Muscle layer of duodenum (tissue), 2 donors: ENCODE data around the gene PPP1R10.

Experiments used
- H3K27ac ChIP-seq: one replicate; pipeline ENCODE4 v1.7.0; 2013; ENCODE audit warnings: mild to moderate bottlenecking, low read length
- H3K27me3 ChIP-seq: one replicate; pipeline ENCODE4 v1.7.0; 2013; ENCODE audit warnings: low read depth, mild to moderate bottlenecking, control low read depth, low read length
- H3K36me3 ChIP-seq, 2 donors: one replicate each; pipeline ENCODE4 v1.7.0; 2013; ENCODE audit warnings: low read length in 2 of 2, control low read depth in 1 of 2, mild to moderate bottlenecking in 1 of 2; ENCODE audit not compliant: insufficient read depth in 2 of 2, control insufficient read depth in 1 of 2
- H3K4me1 ChIP-seq, 2 donors: one replicate each; pipeline ENCODE4 v1.7.0; 2013; ENCODE audit warnings: low read length in 2 of 2, mild to moderate bottlenecking in 2 of 2, control low read depth in 1 of 2, moderate library complexity in 1 of 2; ENCODE audit not compliant: insufficient read depth in 2 of 2, control insufficient read depth in 1 of 2
- H3K4me3 ChIP-seq, 2 donors: one replicate each; pipeline ENCODE4 v1.7.0; 2013; ENCODE audit warnings: low read length in 2 of 2, low read depth in 1 of 2, mild to moderate bottlenecking in 1 of 2
- H3K9me3 ChIP-seq, 2 donors: one replicate each; pipeline ENCODE4 v1.7.0; 2013; ENCODE audit warnings: low read length in 2 of 2, control low read depth in 1 of 2, mild to moderate bottlenecking in 1 of 2; ENCODE audit not compliant: control insufficient read depth in 1 of 2
- donor health status: healthy.

PPP1R10 gene

DNA sequence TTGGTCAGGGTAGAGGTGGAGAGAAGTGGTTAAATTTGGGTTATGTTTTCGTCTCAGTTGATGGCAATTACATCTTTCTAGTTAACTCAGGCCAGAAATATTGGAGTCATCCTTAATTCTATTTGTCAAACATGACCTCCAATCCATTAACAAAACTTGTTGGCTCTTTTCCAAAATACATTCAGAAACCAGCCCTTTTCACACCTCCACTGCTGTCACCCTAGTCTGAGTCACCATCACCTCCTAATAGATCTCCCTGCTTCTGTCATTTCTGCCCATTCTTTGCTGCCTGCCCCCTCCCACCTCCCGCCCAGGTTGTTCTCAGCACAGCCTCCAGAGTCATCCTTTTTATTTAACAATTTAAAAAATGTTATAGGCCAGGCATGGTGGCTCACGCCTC lies 48.8 kb downstream of the PPP1R10 start:
- Histone ChIP-seq H3K4me3 (no peak overlapping the region), H3K27me3 (no peaks in the 10 kb centered on the region), H3K36me3 (peaks cover under 1 to 2% of the 10 kb centered on the region in 2 donors), H3K4me1 (peaks cover 9 to 23% of the 10 kb centered on the region in 2 donors), H3K9me3 (no peaks in the 10 kb centered on the region), H3K27ac (no peak overlapping the region)

DNA sequence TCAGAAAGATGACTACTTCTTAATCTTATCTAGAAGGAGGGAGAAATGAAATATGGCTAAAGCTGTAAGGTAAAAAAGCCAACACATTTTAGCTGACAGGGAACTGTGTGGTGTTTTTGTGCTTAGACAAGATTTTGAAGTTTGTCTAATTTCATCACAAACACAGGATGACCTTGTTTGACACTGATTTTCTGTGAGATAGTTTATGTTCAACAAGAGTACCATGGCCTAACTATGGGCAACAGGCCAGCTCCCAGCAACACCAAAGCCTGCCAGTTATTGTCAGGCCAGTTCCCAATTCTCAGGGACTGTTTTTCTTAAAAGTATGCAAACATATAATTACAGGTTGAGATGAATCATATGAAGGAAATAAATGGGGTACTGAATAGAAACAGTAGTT lies 51.3 kb downstream of the PPP1R10 start:
- Histone ChIP-seq H3K36me3 (peaks cover 18% of the 10 kb centered on the region in 2 donors), H3K27me3 (no peaks in the 10 kb centered on the region), H3K4me1 (peaks cover 3 to 7% of the 10 kb centered on the region in 2 donors), H3K9me3 (no peaks in the 10 kb centered on the region), H3K27ac (no peak overlapping the region), H3K4me3 (no peak overlapping the region)

DNA sequence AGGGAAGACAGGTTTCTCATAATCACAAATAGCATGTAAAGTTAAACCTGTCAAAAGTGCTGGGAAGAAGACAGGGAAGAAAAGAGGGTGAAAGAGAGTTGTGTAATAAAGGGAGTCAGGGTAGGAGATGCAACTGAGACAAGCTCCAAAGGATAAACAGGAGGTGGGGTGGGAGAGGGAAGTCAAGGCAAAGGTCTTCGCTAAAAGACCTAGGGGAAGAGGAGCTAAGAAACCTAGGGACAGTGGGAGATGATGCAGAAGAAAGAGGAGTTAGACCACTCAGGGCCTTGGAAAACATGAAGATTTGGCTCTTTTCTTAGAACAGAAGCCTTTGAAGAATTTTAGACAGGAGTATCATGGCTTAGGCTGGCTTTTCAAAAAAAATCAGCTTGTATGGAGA lies 52.9 kb downstream of the PPP1R10 start:
- no peaks in the 10 kb centered on the region for H3K27me3 ChIP-seq
- H3K27ac ChIP-seq, result no peak overlapping the region
- H3K9me3 ChIP-seq, result no peaks in the 10 kb centered on the region
- H3K36me3 ChIP-seq, result peaks cover 18% of the 10 kb centered on the region in 2 donors
- no peaks in the 10 kb centered on the region for H3K4me1 ChIP-seq
- H3K4me3 ChIP-seq, result no peak overlapping the region

DNA sequence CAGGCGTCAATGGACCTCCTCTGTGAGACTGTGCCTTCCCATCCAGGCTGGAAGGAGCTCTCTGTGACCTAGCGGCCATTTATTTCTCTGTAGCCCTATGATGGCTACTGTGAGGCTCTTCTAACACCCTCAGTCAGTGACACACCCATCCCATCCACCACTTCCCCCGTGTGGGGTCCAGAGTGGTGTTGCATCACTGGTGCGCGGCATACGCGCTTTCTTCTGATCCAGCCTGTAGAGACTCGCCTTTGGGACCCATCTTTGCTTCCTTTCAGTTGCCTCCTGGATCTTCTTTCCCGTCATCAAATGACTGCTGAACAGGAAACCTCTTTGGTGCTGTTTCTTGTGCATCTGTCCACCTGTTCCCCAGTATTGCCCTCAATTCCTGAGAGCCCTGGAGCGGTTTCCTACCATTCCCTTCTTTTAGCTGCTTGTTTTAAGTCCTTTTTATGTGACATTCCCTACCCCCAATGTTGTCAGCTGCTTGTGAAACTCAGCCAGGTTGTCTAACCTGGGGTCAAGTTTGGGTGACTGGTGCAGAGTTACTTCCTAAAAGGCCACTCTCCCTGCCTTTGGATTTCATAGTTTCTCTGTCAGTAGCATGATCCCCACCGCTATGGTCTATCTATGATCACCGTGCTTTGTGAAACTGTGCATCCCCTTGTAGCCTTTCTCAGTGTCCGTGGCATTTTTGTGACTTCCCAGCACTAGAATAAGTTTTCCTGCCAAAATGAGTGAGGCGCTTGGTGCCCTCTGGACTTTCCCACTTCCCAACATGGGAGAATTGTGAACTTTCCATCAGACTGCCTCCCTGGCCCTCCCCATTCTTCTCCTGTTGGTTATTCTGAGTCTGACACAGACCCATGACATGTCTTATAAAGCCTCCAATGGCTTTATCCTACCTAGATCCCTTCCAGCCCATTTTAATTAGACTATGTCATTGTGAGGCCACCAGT lies 54.3 kb downstream of the PPP1R10 start:
- H3K9me3 ChIP-seq, result no peaks in the 10 kb centered on the region

DNA sequence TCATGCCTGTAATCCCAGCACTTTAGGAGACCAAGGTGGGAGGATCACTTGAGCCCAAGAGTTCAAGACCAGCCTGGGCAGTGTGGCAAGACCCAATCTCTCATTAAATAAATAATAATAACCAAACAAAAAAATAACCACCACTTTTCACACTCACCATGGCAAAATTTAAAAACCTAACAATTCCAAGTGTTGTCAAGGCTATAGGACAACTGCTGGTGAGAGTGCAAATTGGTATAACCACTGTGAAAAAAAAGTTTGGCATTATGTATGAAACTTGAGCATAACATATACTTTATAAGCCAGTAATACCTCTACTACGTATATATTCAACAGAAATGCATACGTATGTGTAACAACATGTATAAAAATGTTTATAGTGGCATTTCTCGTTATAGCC lies 56.1 kb downstream of the PPP1R10 start:
- Histone ChIP-seq H3K27me3 (no peaks in the 10 kb centered on the region), H3K4me3 (no peak overlapping the region), H3K4me1 (peaks cover 7 to 14% of the 10 kb centered on the region in 2 donors), H3K27ac (no peak overlapping the region), H3K36me3 (peaks cover 18% of the 10 kb centered on the region in 2 donors), H3K9me3 (no peaks in the 10 kb centered on the region)

More for the DNA sequence above, 54.3 kb downstream of the PPP1R10 start:
- no peak overlapping the region for H3K4me3 ChIP-seq
- no peaks in the 10 kb centered on the region for H3K27me3 ChIP-seq
- H3K4me1 ChIP-seq, result peaks cover 5 to 8% of the 10 kb centered on the region in 2 donors
- H3K36me3 ChIP-seq, result peaks cover 18% of the 10 kb centered on the region in 2 donors
- H3K27ac ChIP-seq, result no peak overlapping the region

DNA sequence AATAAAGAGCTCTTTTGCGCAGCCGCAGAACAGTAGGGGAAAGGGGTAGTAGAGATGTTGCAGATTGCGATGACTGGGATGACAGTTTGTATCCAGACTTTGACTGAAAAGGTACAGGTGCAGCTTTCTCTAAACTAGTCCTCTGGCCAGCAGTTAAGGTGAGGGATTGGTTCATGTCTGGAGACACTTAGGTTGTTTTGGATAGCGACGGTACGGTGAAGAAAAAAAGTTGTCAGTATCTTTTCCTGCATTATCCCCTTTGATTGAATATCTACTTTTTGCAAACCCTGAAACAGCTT lies 59.4 kb downstream of the PPP1R10 start:
- H3K4me1 ChIP-seq, result peaks cover 7 to 14% of the 10 kb centered on the region in 2 donors
- no peaks in the 10 kb centered on the region for H3K27me3 ChIP-seq
- no peaks in the 10 kb centered on the region for H3K9me3 ChIP-seq
- peak overlapping the region; percentile 95 for H3K27ac ChIP-seq
- peak overlapping the region; percentile 99 for H3K4me3 ChIP-seq
- peaks cover 28% of the 10 kb centered on the region in 2 donors for H3K36me3 ChIP-seq

DNA sequence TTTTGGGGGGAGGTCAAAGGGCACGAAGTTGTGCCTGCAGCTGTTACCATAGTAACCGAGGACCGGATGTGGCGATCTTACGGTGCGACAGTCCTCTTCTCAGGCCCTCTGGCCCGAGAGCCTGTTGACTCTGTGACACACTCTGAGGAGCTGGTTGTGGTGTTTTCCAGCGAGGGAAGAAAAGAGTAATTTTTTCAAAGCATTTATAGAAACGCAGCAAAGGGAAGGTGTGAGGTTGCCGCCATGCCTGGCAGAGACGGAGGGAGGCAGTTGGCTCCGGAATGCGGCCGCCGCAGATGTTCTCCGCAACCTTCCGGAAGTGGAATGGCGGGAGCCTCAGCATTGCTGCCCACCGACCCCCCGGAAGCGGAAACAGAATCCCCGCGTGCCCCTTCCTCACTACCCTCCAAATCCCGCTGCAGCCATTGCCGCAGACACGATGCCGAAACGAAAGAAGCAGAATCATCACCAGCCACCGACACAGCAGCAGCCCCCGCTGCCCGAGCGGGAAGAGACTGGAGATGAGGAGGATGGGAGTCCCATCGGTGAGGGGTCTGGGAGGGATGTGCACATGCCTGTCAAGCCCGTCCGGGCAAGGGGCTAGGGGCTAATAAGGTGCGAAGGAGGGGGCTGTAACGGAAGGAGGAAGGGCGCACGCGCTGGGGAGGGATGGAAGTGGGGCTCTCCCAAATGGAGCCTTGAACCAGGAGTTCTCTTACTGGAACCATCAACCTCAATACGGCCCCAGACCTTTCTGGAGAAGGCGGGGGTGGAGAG lies 59.9 kb downstream of the PPP1R10 start, which contains the start of gene PRR3:
Gene PRR3 (plus strand): TSS at position 390 of the 777 bp plus-strand sequence. CDS start 50 bp downstream, at position 440.
- Histone ChIP-seq H3K4me1 (peaks cover 7 to 14% of the 10 kb centered on the region in 2 donors), H3K4me3 (peak within 1 kb of the TSS; percentile 99), H3K27ac (peak within 1 kb of the TSS; percentile 95), H3K9me3 (no peaks in the 10 kb centered on the region), H3K36me3 (peaks cover 28% of the 10 kb centered on the region in 2 donors), H3K27me3 (no peaks in the 10 kb centered on the region)

DNA sequence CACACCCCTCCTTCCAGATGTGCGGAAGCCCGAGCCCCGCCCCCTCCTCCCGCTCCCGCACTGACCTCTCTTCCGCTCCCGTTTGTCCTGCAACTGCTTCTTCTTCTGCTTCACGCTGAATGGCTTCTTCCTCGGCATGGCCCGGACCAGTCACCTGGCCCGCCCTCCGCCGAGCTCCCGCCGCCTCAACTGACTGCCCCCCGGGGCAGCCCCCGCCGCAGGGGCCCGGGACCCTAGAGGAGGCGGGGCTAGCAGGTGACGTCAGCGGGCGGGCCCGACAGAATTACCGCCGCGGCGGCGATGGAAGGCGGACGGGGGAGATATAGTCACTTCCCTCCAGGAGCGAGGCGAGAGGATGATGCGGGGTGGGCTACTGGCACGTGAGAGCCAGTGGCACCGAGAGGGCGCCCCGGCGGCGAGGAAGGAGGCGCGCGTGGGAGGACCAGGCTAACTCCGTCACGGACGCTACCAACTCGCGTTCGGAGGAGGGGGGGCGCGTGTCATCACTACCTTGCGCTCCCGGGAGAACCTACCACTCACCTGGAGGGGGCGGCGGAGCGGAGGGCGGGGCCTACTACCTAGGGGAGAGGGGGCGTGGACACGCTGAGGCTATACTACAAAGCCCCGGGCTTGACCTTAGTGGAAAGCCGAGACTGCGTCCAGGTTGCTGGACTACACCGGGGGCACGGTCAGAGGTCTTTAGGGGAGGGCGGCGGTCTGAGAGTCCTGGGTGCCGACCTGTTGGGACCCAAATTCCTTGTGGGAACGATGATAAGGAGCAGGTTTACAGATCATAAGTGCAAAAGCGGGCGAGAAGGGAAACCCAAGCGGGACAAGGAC lies 60.8 kb downstream of the PPP1R10 start, which contains the start of gene GNL1:
Gene GNL1 (minus strand): TSS at position 424 of the 840 bp plus-strand sequence. CDS start 286 bp downstream, at position 138.
- Histone ChIP-seq H3K4me3 (peak within 1 kb of the TSS; percentile 99), H3K27ac (peak within 1 kb of the TSS; percentile 95), H3K4me1 (peaks cover 7 to 14% of the 10 kb centered on the region in 2 donors), H3K9me3 (no peaks in the 10 kb centered on the region), H3K27me3 (no peaks in the 10 kb centered on the region), H3K36me3 (peaks cover 26 to 30% of the 10 kb centered on the region in 2 donors)

DNA sequence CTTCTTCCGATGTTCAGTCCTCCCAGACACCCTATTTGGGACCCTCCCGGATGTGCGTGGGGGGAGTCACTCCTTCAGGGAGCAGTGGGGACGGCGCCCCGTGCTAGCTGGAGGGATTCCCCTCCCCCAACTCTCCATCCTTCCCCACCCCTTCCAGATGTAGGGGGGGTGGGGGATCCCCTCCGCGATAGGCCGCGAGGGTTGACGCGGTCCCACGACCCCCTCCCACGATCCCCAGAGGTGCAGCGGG lies 61.3 kb downstream of the PPP1R10 start:
- no peaks in the 10 kb centered on the region for H3K9me3 ChIP-seq
- no peaks in the 10 kb centered on the region for H3K27me3 ChIP-seq
- H3K27ac ChIP-seq, result peak overlapping the region; percentile 95
- peaks cover 27 to 35% of the 10 kb centered on the region in 2 donors for H3K36me3 ChIP-seq
- H3K4me3 ChIP-seq, result peak overlapping the region; percentile 99
- peaks cover 7 to 14% of the 10 kb centered on the region in 2 donors for H3K4me1 ChIP-seq

DNA sequence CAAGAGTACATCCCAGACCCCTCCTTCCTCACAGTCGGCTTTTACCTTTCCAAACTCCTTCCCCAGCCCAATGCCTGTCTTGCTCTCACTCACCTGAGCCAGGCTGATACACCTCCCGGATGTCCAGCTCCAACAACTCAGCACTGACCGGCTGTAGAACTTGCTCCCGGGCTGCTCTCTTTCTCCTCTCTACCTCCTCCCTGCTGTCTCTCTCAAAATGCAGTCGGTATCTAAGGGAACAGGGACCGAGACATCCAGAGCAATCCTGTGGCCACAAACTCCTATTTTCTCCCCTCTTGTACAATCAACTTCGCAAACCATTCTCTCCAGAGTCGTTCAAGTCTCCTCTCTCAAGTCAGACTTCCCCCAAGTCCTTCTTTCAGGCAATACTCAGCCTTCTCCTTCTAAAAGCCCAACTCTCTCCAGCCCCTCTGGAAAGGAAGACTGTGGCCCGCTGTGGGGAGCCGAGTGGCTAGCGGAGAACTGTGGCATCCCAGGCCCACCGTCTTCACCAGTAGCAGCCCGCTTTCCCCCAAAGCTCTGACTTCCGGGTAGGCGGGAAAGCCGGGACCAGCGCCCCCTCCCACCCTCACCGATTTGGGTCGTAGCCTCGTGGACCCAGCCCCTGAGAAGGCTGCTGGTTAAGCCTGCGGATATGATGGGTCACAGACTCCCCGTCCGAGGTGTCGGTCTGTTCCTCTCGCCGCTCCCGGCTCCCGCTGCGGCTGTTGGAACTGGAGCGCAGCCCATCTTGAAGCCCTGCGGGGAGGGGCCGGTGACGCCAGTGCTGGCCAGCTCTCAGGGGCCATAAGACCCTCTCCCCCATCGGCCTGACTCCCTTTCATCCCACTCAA lies 61.9 kb downstream of the PPP1R10 start:
- H3K27ac ChIP-seq, result peak overlapping the region; percentile 95
- H3K9me3 ChIP-seq, result no peaks in the 10 kb centered on the region
- H3K4me1 ChIP-seq, result peaks cover 7 to 14% of the 10 kb centered on the region in 2 donors
- peaks cover 30 to 40% of the 10 kb centered on the region in 2 donors for H3K36me3 ChIP-seq
- no peaks in the 10 kb centered on the region for H3K27me3 ChIP-seq
- peak overlapping the region; percentile 99 for H3K4me3 ChIP-seq
